Measurements from ENCODE around the gene GPC1.
A peak's percentile ranks its signal among the peaks of the same experiment; 100 is the strongest.

GPC1 gene

GRCh38 chr2:240438810-240439697 is 3.6 kb downstream of the GPC1 start:
- no peak overlapping the region for H3K4me3 Mint-ChIP-seq
- no peak overlapping the region for H3K27ac Mint-ChIP-seq
- H3K9me3 Mint-ChIP-seq: no peaks in the 10 kb centered on the region
- ATAC-seq: no peak
- no peaks in the 10 kb centered on the region for H3K36me3 Mint-ChIP-seq
- peaks cover 36% of the 10 kb centered on the region for H3K27me3 Mint-ChIP-seq
- H3K4me1 Mint-ChIP-seq: peaks cover 25% of the 10 kb centered on the region

- ATAC-seq: no peak
- Mint-ChIP-seq H3K27ac (no peak overlapping the region), H3K27me3 (peaks cover 33% of the 10 kb centered on the region), H3K36me3 (no peaks in the 10 kb centered on the region), H3K4me3 (no peak overlapping the region), H3K4me1 (peaks cover 21% of the 10 kb centered on the region), H3K9me3 (no peaks in the 10 kb centered on the region)
These were observed 4.3 kb downstream of the GPC1 start for GRCh38 chr2:240439698-240440151.

- Mint-ChIP-seq H3K27ac (no peak overlapping the region), H3K9me3 (no peaks in the 10 kb centered on the region), H3K27me3 (peaks cover 38% of the 10 kb centered on the region), H3K4me1 (peaks cover 19% of the 10 kb centered on the region), H3K36me3 (no peaks in the 10 kb centered on the region), H3K4me3 (no peak overlapping the region)
- ATAC-seq: no peak
These were observed 4.8 kb downstream of the GPC1 start for GRCh38 chr2:240440251-240440650.

- H3K27ac Mint-ChIP-seq: no peak overlapping the region
- H3K4me1 Mint-ChIP-seq: peaks cover 19% of the 10 kb centered on the region
- H3K9me3 Mint-ChIP-seq: no peaks in the 10 kb centered on the region
- H3K36me3 Mint-ChIP-seq: no peaks in the 10 kb centered on the region
- H3K4me3 Mint-ChIP-seq: no peak overlapping the region
- ATAC-seq: no peak
- H3K27me3 Mint-ChIP-seq: peaks cover 43% of the 10 kb centered on the region
These were observed 5.3 kb downstream of the GPC1 start for GRCh38 chr2:240440704-240441320.

- H3K36me3 Mint-ChIP-seq: no peaks in the 10 kb centered on the region
- peaks cover 19% of the 10 kb centered on the region for H3K4me1 Mint-ChIP-seq
- H3K27ac Mint-ChIP-seq: no peak overlapping the region
- H3K4me3 Mint-ChIP-seq: no peak overlapping the region
- ATAC-seq: no peak
- no peaks in the 10 kb centered on the region for H3K9me3 Mint-ChIP-seq
- peaks cover 50% of the 10 kb centered on the region for H3K27me3 Mint-ChIP-seq
These were observed 6.0 kb downstream of the GPC1 start for GRCh38 chr2:240441326-240441992.

GRCh38 chr2:240441993-240442411 is 6.5 kb downstream of the GPC1 start:
- H3K27ac Mint-ChIP-seq: no peak overlapping the region
- no peaks in the 10 kb centered on the region for H3K36me3 Mint-ChIP-seq
- no peak overlapping the region for H3K4me3 Mint-ChIP-seq
- peaks cover 15% of the 10 kb centered on the region for H3K4me1 Mint-ChIP-seq
- no peaks in the 10 kb centered on the region for H3K9me3 Mint-ChIP-seq
- peaks cover 53% of the 10 kb centered on the region for H3K27me3 Mint-ChIP-seq
- peak; percentile 49 for ATAC-seq

GRCh38 chr2:240442891-240443715 is 7.6 kb downstream of the GPC1 start:
- no peak for ATAC-seq
- Mint-ChIP-seq H3K36me3 (no peaks in the 10 kb centered on the region), H3K27me3 (peaks cover 53% of the 10 kb centered on the region), H3K27ac (no peak overlapping the region), H3K4me1 (peaks cover 4% of the 10 kb centered on the region), H3K4me3 (no peak overlapping the region), H3K9me3 (no peaks in the 10 kb centered on the region)

- Mint-ChIP-seq H3K27ac (no peak overlapping the region), H3K4me3 (no peak overlapping the region), H3K9me3 (no peaks in the 10 kb centered on the region), H3K4me1 (no peaks in the 10 kb centered on the region), H3K27me3 (peaks cover 54% of the 10 kb centered on the region), H3K36me3 (no peaks in the 10 kb centered on the region)
- no peak for ATAC-seq
These were observed 8.4 kb downstream of the GPC1 start for GRCh38 chr2:240443891-240444301.

GRCh38 chr2:240444464-240444863 is 9.0 kb downstream of the GPC1 start:
- Mint-ChIP-seq H3K27me3 (peaks cover 59% of the 10 kb centered on the region), H3K36me3 (no peaks in the 10 kb centered on the region), H3K9me3 (no peaks in the 10 kb centered on the region), H3K4me3 (no peak overlapping the region), H3K27ac (no peak overlapping the region), H3K4me1 (peaks cover 2% of the 10 kb centered on the region)
- no peak for ATAC-seq

GRCh38 chr2:240445961-240446663 is 10.6 kb downstream of the GPC1 start:
- Mint-ChIP-seq H3K9me3 (no peaks in the 10 kb centered on the region), H3K27ac (no peak overlapping the region)
- ATAC-seq: no peak

GRCh38 chr2:240446664-240447175 is 11.3 kb downstream of the GPC1 start:
- H3K27ac Mint-ChIP-seq: no peak overlapping the region
- peaks cover 19% of the 10 kb centered on the region for H3K4me1 Mint-ChIP-seq
- no peak overlapping the region for H3K4me3 Mint-ChIP-seq
- no peak for ATAC-seq
- no peaks in the 10 kb centered on the region for H3K9me3 Mint-ChIP-seq
- peaks cover 4% of the 10 kb centered on the region for H3K36me3 Mint-ChIP-seq
- H3K27me3 Mint-ChIP-seq: peaks cover 71% of the 10 kb centered on the region

More at GRCh38 chr2:240445961-240446663, 10.6 kb downstream of the GPC1 start:
- H3K4me3 Mint-ChIP-seq: no peak overlapping the region
- peaks cover 70% of the 10 kb centered on the region for H3K27me3 Mint-ChIP-seq
- peaks cover 4% of the 10 kb centered on the region for H3K36me3 Mint-ChIP-seq
- peaks cover 17% of the 10 kb centered on the region for H3K4me1 Mint-ChIP-seq

GRCh38 chr2:240447331-240447730 is 11.9 kb downstream of the GPC1 start:
- Mint-ChIP-seq H3K9me3 (no peaks in the 10 kb centered on the region), H3K4me3 (no peak overlapping the region), H3K4me1 (peaks cover 25% of the 10 kb centered on the region), H3K36me3 (peaks cover 4% of the 10 kb centered on the region), H3K27me3 (peaks cover 78% of the 10 kb centered on the region), H3K27ac (no peak overlapping the region)
- no peak for ATAC-seq

GRCh38 chr2:240447934-240448333 is 12.5 kb downstream of the GPC1 start:
- peaks cover 4% of the 10 kb centered on the region for H3K36me3 Mint-ChIP-seq
- peaks cover 79% of the 10 kb centered on the region for H3K27me3 Mint-ChIP-seq
- peaks cover 25% of the 10 kb centered on the region for H3K4me1 Mint-ChIP-seq
- no peaks in the 10 kb centered on the region for H3K9me3 Mint-ChIP-seq
- ATAC-seq: no peak
- no peak overlapping the region for H3K4me3 Mint-ChIP-seq
- H3K27ac Mint-ChIP-seq: no peak overlapping the region

Data from stimulated activated memory B cell treated with anti-CD40 and anti-IgM and Interleukin-4, amounts not matched to agents 10 μg/mL and 1 μg/mL and 100 μg/mL, for 72 hours (primary cell).